SK-N-SH (cell line): Measurements from ENCODE around the gene SUPT3H. TPM values are rescaled to one million over a fixed set of nuclear protein-coding genes. Genes with fewer than 3 reads are reported as not detected.

Source experiments
- CTCF ChIA-PET: fragments of 300-600, 350-600 bp; formaldehyde crosslinking; extraction: SDS; loops from one replicate; lab custom pipeline; 2021; lab: Yijun Ruan, JAX
- POLR2A ChIA-PET: fragments of 350-600 bp; sonication (Branson Sonifier 250); formaldehyde crosslinking; extraction: SDS; loops from one replicate; lab custom pipeline; 2020; ENCODE audit warnings: antibody characterized with exemption, inconsistent platforms; lab: Yijun Ruan, JAX
- DNase-seq: peaks from one replicate; pipeline ENCODE4 v3.0.0; 2012
- H2AFZ ChIP-seq: fragments of 200-600 bp; sonication (generic); 2 replicates; pipeline ENCODE4 v1.8.1; 2016; ENCODE audit warnings: antibody characterized with exemption, mild to moderate bottlenecking, low read depth
- H3F3A ChIP-seq: fragments of 200-600 bp; sonication (generic); replicated peaks from 2 replicates; pipeline ENCODE3; 2016; ENCODE audit warnings: antibody characterized with exemption, mild to moderate bottlenecking; ENCODE audit not compliant: insufficient read depth
- H3K27ac ChIP-seq, 2 experiments: fragments of 200-500 bp in 1 of 2; fragments of 200-600 bp in 1 of 2; sonication (Bioruptor generic) in 1 of 2; sonication (generic), shearing (Covaris generic) in 1 of 2; 2 replicates each; pipeline versions ENCODE4 v1.5.1 to v1.6.1; 2014 to 2016; ENCODE audit warnings: low read depth in 2 of 2, inconsistent platforms in 1 of 2, low read length in 1 of 2, mild to moderate bottlenecking in 1 of 2, mixed read lengths in 1 of 2
- H3K27me3 ChIP-seq: fragments of 200-600 bp; sonication (generic), shearing (Covaris generic); 2 replicates; pipeline ENCODE4 v1.6.1; 2016; ENCODE audit warnings: mixed run types; ENCODE audit not compliant: insufficient read depth
- H3K36me3 ChIP-seq, 2 experiments: fragments of 200-500 bp in 1 of 2; fragments of 200-600 bp in 1 of 2; sonication (Bioruptor generic) in 1 of 2; sonication (generic) in 1 of 2; replicated peaks in 1 of 2; 2 replicates each; pipeline versions ENCODE3 to v1.5.1; 2014 to 2016; ENCODE audit warnings: low read length in 1 of 2, mild to moderate bottlenecking in 1 of 2; ENCODE audit not compliant: insufficient read depth in 2 of 2, control insufficient read depth in 1 of 2
- H3K4me1 ChIP-seq, 2 experiments: fragments of 200-500 bp in 1 of 2; fragments of 200-600 bp in 1 of 2; sonication (Bioruptor generic) in 1 of 2; sonication (generic), shearing (Covaris generic) in 1 of 2; 2 replicates each; pipeline versions ENCODE4 v1.5.1 to v1.6.1; 2014 to 2016; ENCODE audit warnings: low read depth in 1 of 2, low read length in 1 of 2, mixed run types in 1 of 2; ENCODE audit not compliant: insufficient read depth in 2 of 2, control insufficient read depth in 1 of 2
- H3K4me2 ChIP-seq: fragments of 200-600 bp; sonication (generic), shearing (Covaris generic); 2 replicates; pipeline ENCODE4 v1.6.1; 2017; ENCODE audit warnings: mixed run types
- H3K4me3 ChIP-seq, 2 experiments: fragments of 200-500 bp in 1 of 2; fragments of 200-600 bp in 1 of 2; sonication (Bioruptor generic) in 1 of 2; sonication (generic), shearing (Covaris generic) in 1 of 2; 2 replicates each; pipeline versions ENCODE4 v1.5.1 to v1.8.1; 2014 to 2016; ENCODE audit warnings: low read depth in 2 of 2, inconsistent platforms in 1 of 2, low read length in 1 of 2, mild to moderate bottlenecking in 1 of 2, mixed read lengths in 1 of 2, moderate library complexity in 1 of 2
- H3K79me2 ChIP-seq: fragments of 200-600 bp; sonication (generic); 2 replicates; pipeline ENCODE4 v1.8.1; 2017; ENCODE audit warnings: mild to moderate bottlenecking; ENCODE audit not compliant: insufficient read depth
- H3K9ac ChIP-seq: fragments of 200-600 bp; sonication (generic); 2 replicates; pipeline ENCODE4 v1.6.1; 2017; ENCODE audit warnings: mixed run types
- H3K9me2 ChIP-seq: fragments of 200-600 bp; sonication (generic); 2 replicates; pipeline ENCODE4 v1.6.1; 2017; ENCODE audit warnings: mixed run types
- H3K9me3 ChIP-seq: fragments of 200-600 bp; sonication (generic); 2 replicates; pipeline ENCODE4 v1.6.1; 2017; ENCODE audit warnings: mixed run types, mild to moderate bottlenecking, moderate library complexity
- H4K20me1 ChIP-seq: fragments of 200-600 bp; sonication (generic); 2 replicates; pipeline ENCODE4 v1.6.1; 2017; ENCODE audit warnings: mild to moderate bottlenecking, mixed run types; ENCODE audit not compliant: insufficient read depth
- CHD2 ChIP-seq: fragments of 150-350 bp; IDR thresholded peaks from 2 replicates; pipeline ENCODE4 v1.6.1; 2018; ENCODE audit warnings: low read length; ENCODE audit not compliant: partially characterized antibody
- EP300 ChIP-seq, 2 experiments: IDR thresholded peaks; 2 replicates each; pipeline versions ENCODE4 v1.4.0 to v1.6.1; 2012; ENCODE audit warnings: borderline replicate concordance in 1 of 2, low read depth in 1 of 2, low read length in 1 of 2
- FOXJ3 ChIP-seq: sonication (generic); formaldehyde crosslinking; IDR thresholded peaks from 2 replicates; pipeline ENCODE4 v1.5.1; 2020; ENCODE audit warnings: mild to moderate bottlenecking, missing genetic modification reagents
- FOXM1 ChIP-seq: IDR thresholded peaks from 2 replicates; pipeline ENCODE4 v1.4.0; 2012; ENCODE audit warnings: low read depth, mild to moderate bottlenecking
- GABPA ChIP-seq: IDR thresholded peaks from 2 replicates; pipeline ENCODE4 v1.4.0; 2012; ENCODE audit warnings: low read depth, mild to moderate bottlenecking
- GATA2 ChIP-seq: sonication (generic); formaldehyde crosslinking; IDR thresholded peaks from 2 replicates; pipeline ENCODE4 v1.5.0; 2020; ENCODE audit warnings: mild to moderate bottlenecking, missing genetic modification reagents
- JUND ChIP-seq: IDR thresholded peaks from 2 replicates; pipeline ENCODE4 v1.4.0; 2012
- MEF2A ChIP-seq: IDR thresholded peaks from 2 replicates; pipeline ENCODE4 v1.4.0; 2012; ENCODE audit warnings: low read depth, borderline replicate concordance
- MXI1 ChIP-seq: IDR thresholded peaks from 2 replicates; pipeline ENCODE4 v1.6.1; 2012; ENCODE audit warnings: mild to moderate bottlenecking, low read depth, low read length, improper control_type of control experiment
- NFIC ChIP-seq: IDR thresholded peaks from 2 replicates; pipeline ENCODE4 v1.4.0; 2012; ENCODE audit warnings: borderline replicate concordance
- NRF1 ChIP-seq: IDR thresholded peaks from 2 replicates; pipeline ENCODE4 v1.6.1; 2012; ENCODE audit warnings: low read depth, mild to moderate bottlenecking, low read length
- POLR2AphosphoS5 ChIP-seq: IDR thresholded peaks from 2 replicates; pipeline ENCODE4 v1.6.1; 2012; ENCODE audit warnings: low read depth, low read length
- RAD21 ChIP-seq: IDR thresholded peaks from 2 replicates; pipeline ENCODE4 v1.6.1; 2012; ENCODE audit warnings: mild to moderate bottlenecking, low read length
- RFX5 ChIP-seq: IDR thresholded peaks from 2 replicates; pipeline ENCODE4 v1.6.1; 2012; ENCODE audit warnings: mild to moderate bottlenecking, improper control_type of control experiment, low read length
- RXRA ChIP-seq: IDR thresholded peaks from 2 replicates; pipeline ENCODE4 v1.4.0; 2012; ENCODE audit warnings: low read depth, mild to moderate bottlenecking, borderline replicate concordance
- USF2 ChIP-seq: fragments of 150-350 bp; IDR thresholded peaks from 2 replicates; pipeline ENCODE4 v1.6.1; 2017; ENCODE audit warnings: antibody characterized with exemption, low read length, low read depth, borderline replicate concordance
- YY1 ChIP-seq: IDR thresholded peaks from 2 replicates; pipeline ENCODE4 v1.4.0; 2012; ENCODE audit warnings: low read depth, mild to moderate bottlenecking
- ZBTB33 ChIP-seq: IDR thresholded peaks from 2 replicates; pipeline ENCODE4 v1.4.0; 2012; ENCODE audit warnings: low read depth, borderline replicate concordance
- WGBS: methylation state at CpG from one replicate; pipeline ENCODE4 v1.1.6; 2017; ENCODE audit warnings: low lambda C conversion rate; 5-methylcytosine and 5-hydroxymethylcytosine counted together
- polyA plus RNA-seq, 3 experiments: library from polyadenylated mRNA; depleted of rRNA; stranded (reverse); fragments of >200 nt; gene quantifications; 2 replicates each; pipeline ENCODE4 v1.2.3, GENCODE V29; 2012
- TF ChIP-seq, protein P1 (sequence below): IDR thresholded peaks from 2 replicates; pipeline ENCODE4 v1.4.0; 2012; ENCODE audit warnings: low read depth, borderline replicate concordance

The SUPT3H gene
- polyA plus RNA-seq, 1 of the 3 experiments (the other 2 are of a cell fraction), result 10.9 TPM

- Histone ChIP-seq H3K27me3 (no peaks in the 10 kb centered on the region), H3K9me2 (no peaks in the 10 kb centered on the region), H3K79me2 (no peaks in the 10 kb centered on the region), H4K20me1 (no peaks in the 10 kb centered on the region), H3K4me3 (no peak overlapping the region), H3K9ac (no peak overlapping the region), H3K27ac (no peak overlapping the region), H3K4me2 (no peak overlapping the region), H3F3A (peaks cover 3% of the 10 kb centered on the region), H3K9me3 (0 out of 2 replicates have a peak, but pooled peaks cover 9% of the 10 kb centered on the region), H3K36me3 (no peaks in the 10 kb centered on the region), H3K4me1 (no peaks in the 10 kb centered on the region), H2AFZ (no peak overlapping the region)
- DNase-seq, result no peak
- POLR2A ChIA-PET, result no interaction called here
- CTCF ChIA-PET, result no interaction called here
- TF ChIP-seq, protein P1, sequence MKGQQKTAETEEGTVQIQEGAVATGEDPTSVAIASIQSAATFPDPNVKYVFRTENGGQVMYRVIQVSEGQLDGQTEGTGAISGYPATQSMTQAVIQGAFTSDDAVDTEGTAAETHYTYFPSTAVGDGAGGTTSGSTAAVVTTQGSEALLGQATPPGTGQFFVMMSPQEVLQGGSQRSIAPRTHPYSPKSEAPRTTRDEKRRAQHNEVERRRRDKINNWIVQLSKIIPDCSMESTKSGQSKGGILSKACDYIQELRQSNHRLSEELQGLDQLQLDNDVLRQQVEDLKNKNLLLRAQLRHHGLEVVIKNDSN, result no peak
- TF ChIP-seq NFIC, result no peak
- TF ChIP-seq GATA2 (CRISPR knock-in tag), result no peak
- TF ChIP-seq POLR2AphosphoS5, result no peak
- TF ChIP-seq CHD2, result no peak
- TF ChIP-seq MEF2A, result no peak
- no peak for TF ChIP-seq USF2
- TF ChIP-seq RAD21, result no peak
- TF ChIP-seq NRF1, result no peak
- TF ChIP-seq RFX5, result no peak
- TF ChIP-seq ZBTB33, result no peak
- no peak for TF ChIP-seq RXRA
- TF ChIP-seq MXI1, result no peak
- TF ChIP-seq GABPA, result no peak
- no peak for TF ChIP-seq FOXJ3
- TF ChIP-seq YY1, result no peak
- TF ChIP-seq FOXM1, result no peak
- no peak for TF ChIP-seq JUND
- TF ChIP-seq EP300 (IDR thresholded peaks at IDR 0.05; ENCODE audit: borderline replicate concordance in 1 of 2, low read depth in 1 of 2, low read length in 1 of 2), result no peak
- 100% methylated on average over 1 of the region's 1 CpG for WGBS
These were observed 296.1 kb downstream of the SUPT3H start for GRCh38 chr6:45081634-45082033.
